ENCODE results near the gene AIFM3. TPM values are rescaled to one million over a fixed set of nuclear protein-coding genes. Genes with fewer than 3 reads are reported as not detected.

The AIFM3 gene
- total and polyA plus RNA-seq, 2 experiments from 2014 or later: 0.45 to 1.5 TPM

GRCh38 chr22:20987375-20987774 lies 20.3 kb downstream of the AIFM3 start:
- no peaks in the 10 kb centered on the region for H3K27me3 ChIP-seq (ENCODE audit: insufficient read depth)
- no peaks in the 10 kb centered on the region for H3K9me3 Mint-ChIP-seq
- H3K27me3 Mint-ChIP-seq (ENCODE audit: insufficient read depth, low read depth, poor library complexity): peaks cover 5% of the 10 kb centered on the region
- H3K36me3 Mint-ChIP-seq (ENCODE audit: low read depth): peaks cover 6% of the 10 kb centered on the region; the same call in 1 of the 3 replicates
- H3K79me2 ChIP-seq (replicated peaks; ENCODE audit: insufficient read depth): no peaks in the 10 kb centered on the region
- H3K4me3 Mint-ChIP-seq: no peak overlapping the region
- no peak for DNase-seq (ENCODE audit: low spot score)
- no peak overlapping the region for H3K4me2 ChIP-seq
- no peaks in the 10 kb centered on the region for H3F3A ChIP-seq (replicated peaks; ENCODE audit: low read depth)
- H3K9me2 ChIP-seq (ENCODE audit: insufficient read depth): no peaks in the 10 kb centered on the region
- TF ChIP-seq, protein P1, sequence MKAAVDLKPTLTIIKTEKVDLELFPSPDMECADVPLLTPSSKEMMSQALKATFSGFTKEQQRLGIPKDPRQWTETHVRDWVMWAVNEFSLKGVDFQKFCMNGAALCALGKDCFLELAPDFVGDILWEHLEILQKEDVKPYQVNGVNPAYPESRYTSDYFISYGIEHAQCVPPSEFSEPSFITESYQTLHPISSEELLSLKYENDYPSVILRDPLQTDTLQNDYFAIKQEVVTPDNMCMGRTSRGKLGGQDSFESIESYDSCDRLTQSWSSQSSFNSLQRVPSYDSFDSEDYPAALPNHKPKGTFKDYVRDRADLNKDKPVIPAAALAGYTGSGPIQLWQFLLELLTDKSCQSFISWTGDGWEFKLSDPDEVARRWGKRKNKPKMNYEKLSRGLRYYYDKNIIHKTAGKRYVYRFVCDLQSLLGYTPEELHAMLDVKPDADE (IDR thresholded peaks at IDR 0.05): no peak
- TF ChIP-seq, protein P2, sequence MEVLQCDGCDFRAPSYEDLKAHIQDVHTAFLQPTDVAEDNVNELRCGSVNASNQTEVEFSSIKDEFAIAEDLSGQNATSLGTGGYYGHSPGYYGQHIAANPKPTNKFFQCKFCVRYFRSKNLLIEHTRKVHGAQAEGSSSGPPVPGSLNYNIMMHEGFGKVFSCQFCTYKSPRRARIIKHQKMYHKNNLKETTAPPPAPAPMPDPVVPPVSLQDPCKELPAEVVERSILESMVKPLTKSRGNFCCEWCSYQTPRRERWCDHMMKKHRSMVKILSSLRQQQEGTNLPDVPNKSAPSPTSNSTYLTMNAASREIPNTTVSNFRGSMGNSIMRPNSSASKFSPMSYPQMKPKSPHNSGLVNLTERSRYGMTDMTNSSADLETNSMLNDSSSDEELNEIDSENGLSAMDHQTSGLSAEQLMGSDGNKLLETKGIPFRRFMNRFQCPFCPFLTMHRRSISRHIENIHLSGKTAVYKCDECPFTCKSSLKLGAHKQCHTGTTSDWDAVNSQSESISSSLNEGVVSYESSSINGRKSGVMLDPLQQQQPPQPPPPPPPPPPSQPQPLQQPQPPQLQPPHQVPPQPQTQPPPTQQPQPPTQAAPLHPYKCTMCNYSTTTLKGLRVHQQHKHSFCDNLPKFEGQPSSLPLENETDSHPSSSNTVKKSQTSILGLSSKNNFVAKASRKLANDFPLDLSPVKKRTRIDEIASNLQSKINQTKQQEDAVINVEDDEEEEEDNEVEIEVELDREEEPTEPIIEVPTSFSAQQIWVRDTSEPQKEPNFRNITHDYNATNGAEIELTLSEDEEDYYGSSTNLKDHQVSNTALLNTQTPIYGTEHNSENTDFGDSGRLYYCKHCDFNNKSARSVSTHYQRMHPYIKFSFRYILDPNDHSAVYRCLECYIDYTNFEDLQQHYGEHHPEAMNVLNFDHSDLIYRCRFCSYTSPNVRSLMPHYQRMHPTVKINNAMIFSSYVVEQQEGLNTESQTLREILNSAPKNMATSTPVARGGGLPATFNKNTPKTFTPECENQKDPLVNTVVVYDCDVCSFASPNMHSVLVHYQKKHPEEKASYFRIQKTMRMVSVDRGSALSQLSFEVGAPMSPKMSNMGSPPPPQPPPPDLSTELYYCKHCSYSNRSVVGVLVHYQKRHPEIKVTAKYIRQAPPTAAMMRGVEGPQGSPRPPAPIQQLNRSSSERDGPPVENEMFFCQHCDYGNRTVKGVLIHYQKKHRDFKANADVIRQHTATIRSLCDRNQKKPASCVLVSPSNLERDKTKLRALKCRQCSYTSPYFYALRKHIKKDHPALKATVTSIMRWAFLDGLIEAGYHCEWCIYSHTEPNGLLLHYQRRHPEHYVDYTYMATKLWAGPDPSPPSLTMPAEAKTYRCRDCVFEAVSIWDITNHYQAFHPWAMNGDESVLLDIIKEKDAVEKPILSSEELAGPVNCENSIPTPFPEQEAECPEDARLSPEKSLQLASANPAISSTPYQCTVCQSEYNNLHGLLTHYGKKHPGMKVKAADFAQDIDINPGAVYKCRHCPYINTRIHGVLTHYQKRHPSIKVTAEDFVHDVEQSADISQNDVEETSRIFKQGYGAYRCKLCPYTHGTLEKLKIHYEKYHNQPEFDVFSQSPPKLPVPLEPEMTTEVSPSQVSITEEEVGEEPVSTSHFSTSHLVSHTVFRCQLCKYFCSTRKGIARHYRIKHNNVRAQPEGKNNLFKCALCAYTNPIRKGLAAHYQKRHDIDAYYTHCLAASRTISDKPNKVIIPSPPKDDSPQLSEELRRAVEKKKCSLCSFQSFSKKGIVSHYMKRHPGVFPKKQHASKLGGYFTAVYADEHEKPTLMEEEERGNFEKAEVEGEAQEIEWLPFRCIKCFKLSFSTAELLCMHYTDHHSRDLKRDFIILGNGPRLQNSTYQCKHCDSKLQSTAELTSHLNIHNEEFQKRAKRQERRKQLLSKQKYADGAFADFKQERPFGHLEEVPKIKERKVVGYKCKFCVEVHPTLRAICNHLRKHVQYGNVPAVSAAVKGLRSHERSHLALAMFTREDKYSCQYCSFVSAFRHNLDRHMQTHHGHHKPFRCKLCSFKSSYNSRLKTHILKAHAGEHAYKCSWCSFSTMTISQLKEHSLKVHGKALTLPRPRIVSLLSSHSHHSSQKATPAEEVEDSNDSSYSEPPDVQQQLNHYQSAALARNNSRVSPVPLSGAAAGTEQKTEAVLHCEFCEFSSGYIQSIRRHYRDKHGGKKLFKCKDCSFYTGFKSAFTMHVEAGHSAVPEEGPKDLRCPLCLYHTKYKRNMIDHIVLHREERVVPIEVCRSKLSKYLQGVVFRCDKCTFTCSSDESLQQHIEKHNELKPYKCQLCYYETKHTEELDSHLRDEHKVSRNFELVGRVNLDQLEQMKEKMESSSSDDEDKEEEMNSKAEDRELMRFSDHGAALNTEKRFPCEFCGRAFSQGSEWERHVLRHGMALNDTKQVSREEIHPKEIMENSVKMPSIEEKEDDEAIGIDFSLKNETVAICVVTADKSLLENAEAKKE (CRISPR knock-in tag; IDR thresholded peaks at IDR 0.05): no peak
- TF ChIP-seq, protein P3, sequence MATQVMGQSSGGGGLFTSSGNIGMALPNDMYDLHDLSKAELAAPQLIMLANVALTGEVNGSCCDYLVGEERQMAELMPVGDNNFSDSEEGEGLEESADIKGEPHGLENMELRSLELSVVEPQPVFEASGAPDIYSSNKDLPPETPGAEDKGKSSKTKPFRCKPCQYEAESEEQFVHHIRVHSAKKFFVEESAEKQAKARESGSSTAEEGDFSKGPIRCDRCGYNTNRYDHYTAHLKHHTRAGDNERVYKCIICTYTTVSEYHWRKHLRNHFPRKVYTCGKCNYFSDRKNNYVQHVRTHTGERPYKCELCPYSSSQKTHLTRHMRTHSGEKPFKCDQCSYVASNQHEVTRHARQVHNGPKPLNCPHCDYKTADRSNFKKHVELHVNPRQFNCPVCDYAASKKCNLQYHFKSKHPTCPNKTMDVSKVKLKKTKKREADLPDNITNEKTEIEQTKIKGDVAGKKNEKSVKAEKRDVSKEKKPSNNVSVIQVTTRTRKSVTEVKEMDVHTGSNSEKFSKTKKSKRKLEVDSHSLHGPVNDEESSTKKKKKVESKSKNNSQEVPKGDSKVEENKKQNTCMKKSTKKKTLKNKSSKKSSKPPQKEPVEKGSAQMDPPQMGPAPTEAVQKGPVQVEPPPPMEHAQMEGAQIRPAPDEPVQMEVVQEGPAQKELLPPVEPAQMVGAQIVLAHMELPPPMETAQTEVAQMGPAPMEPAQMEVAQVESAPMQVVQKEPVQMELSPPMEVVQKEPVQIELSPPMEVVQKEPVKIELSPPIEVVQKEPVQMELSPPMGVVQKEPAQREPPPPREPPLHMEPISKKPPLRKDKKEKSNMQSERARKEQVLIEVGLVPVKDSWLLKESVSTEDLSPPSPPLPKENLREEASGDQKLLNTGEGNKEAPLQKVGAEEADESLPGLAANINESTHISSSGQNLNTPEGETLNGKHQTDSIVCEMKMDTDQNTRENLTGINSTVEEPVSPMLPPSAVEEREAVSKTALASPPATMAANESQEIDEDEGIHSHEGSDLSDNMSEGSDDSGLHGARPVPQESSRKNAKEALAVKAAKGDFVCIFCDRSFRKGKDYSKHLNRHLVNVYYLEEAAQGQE (IDR thresholded peaks at IDR 0.05; ENCODE audit: unreplicated experiment): no peak
- TF ChIP-seq JUNB (IDR thresholded peaks at IDR 0.05; ENCODE audit: unreplicated experiment) (no peak), CTCF (conservative IDR thresholded peaks at IDR 0.05; ENCODE audit: low read depth in 2 of 2) (no peak), POLR2AphosphoS5 (IDR thresholded peaks at IDR 0.05; ENCODE audit: low read depth) (no peak), EZH2phosphoT487 (IDR thresholded peaks at IDR 0.05; ENCODE audit: unreplicated experiment) (no peak), CREB1 (CRISPR knock-in tag; IDR thresholded peaks at IDR 0.05; ENCODE audit: low read depth) (no peak), ZNF114 (CRISPR knock-in tag; IDR thresholded peaks at IDR 0.05) (no peak), NANOG (IDR thresholded peaks at IDR 0.05; ENCODE audit: borderline replicate concordance) (no peak), ZNF331 (CRISPR knock-in tag; IDR thresholded peaks at IDR 0.05; ENCODE audit: low read depth) (no peak), EZH2 (IDR thresholded peaks at IDR 0.05; ENCODE audit: low read depth, unreplicated experiment) (no peak), STAT1 (IDR thresholded peaks at IDR 0.05; ENCODE audit: unreplicated experiment) (no peak)
- no peaks in the 10 kb centered on the region; the same call in 2 of the 3 replicates for H3K4me1 Mint-ChIP-seq
- no peaks in the 10 kb centered on the region for H3K36me3 ChIP-seq (ENCODE audit: insufficient read depth)
- H3K4me3 ChIP-seq: no peak overlapping the region
- no peak for ATAC-seq
- H2AFZ ChIP-seq: no peak overlapping the region
- no peak overlapping the region for H3K27ac ChIP-seq (ENCODE audit: low read depth)
- no peaks in the 10 kb centered on the region for H3K4me1 ChIP-seq (ENCODE audit: insufficient read depth)
- no peaks in the 10 kb centered on the region for H4K20me1 ChIP-seq (replicated peaks; ENCODE audit: insufficient read depth)
- no peak overlapping the region for H3K27ac Mint-ChIP-seq
